Activated CD4-positive, alpha-beta T cell treated with anti-CD3 and anti-CD28 coated beads for 4 hours (primary cell): ENCODE results near the gene GRM5.

Experiments
- DNase-seq, 2 donors: peaks; one replicate each; pipeline ENCODE4 v3.0.0-alpha.2; 2020

The GRM5 gene

DNA sequence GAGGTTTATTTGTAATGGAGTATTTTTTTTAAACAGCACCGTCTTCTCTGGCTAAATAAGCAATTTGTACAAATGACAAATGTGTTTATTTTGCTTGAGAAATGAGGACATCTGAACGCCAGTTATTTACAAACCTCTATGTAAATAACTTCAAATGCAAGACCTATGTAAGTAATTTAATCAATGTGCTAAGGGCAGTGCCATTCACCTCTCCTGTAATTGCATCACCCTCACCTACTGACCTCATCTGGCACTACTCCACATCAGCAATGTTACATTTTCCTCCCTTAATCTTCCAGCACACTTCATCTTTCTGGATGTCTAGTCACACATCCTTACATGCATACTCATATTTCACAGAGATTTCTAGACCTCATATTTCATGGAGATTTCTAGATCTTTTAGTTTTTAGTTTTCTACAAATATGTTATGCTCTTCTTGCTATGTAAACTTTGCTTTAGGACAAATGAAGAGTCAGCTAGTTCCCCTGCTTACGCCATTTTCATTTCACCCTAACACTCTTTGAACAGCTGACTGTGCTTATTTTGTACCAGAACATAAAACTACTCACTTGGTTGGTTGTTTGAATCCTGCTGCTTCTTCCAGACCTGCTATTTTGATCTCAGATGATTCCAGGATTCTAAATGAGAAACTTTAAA lies 238.6 kb downstream of the GRM5 start:
- no peak for DNase-seq

DNA sequence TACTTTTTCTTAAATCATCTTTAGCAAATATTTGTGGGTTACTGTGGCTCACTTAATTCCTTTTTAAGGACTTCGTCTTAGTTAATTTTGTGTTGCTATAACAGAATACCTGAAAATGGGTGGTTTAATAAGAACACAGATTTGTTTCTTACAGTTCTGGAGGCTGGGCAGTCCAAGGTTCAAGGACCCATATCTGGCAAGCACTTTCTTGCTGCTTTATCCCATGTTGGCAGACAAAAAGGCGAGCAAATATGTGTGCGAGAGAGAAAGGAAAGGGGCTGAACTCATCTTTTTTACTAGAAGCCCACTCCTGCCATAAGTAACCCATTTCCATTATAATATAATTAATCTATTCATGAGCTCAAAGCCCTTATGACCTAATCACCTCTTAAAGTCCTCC lies 246.2 kb downstream of the GRM5 start:
- DNase-seq, result no peak

DNA sequence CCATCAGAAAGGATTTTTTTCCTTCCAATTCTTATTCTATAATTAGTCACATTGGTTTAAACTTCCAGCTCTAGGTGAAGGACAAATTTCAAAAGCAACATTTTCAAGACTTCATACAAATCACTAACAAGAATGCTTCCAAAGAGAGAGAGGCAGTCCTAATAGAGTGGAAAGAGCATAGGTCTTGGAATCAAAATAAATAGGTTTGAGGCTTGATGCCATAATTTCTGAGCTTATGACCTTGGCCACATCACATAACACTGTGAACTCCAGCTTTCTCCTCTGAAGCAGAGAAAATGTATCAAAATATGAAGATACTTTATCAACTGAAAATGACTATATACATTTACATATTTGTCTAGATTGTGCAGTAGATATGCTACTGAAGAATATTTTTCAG lies 246.8 kb downstream of the GRM5 start:
- DNase-seq, result no peak

DNA sequence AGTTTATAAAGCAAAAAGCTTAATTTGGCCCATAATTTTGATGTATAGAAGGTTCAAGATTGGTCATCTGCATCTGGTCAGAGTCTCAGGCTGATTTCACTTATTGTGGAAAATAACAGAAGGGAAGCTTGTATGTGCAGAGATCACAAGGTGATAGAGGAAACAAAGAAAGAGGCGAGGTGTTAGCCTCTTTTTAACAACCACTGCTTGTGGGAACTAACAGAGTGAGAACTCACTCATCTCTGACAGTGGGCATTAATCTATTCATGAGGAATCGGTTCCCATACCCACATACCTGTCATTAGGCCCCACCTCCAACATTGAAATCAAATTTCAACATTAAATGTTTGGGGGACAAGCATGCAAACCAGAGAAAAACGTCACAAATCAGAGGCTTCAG lies 250.3 kb downstream of the GRM5 start:
- DNase-seq, result no peak

DNA sequence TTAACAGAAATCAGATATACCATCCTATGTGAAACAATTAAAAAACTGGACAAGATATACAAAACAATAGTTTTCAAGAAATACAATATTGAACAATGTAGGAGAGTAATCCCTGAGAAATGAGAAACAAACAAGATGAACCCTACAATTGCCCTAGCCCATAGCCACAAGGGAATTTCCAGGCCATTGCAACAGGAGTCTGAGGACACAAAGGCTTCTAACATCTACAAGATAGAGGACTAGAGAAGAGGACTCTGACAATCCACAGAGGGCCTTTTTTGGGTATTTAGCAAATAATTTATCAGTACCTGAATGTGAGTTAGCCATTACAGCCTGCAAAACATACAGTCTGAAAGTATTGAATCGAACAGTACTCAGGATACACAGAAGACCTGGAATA lies 251.7 kb downstream of the GRM5 start:
- DNase-seq, result no peak

DNA sequence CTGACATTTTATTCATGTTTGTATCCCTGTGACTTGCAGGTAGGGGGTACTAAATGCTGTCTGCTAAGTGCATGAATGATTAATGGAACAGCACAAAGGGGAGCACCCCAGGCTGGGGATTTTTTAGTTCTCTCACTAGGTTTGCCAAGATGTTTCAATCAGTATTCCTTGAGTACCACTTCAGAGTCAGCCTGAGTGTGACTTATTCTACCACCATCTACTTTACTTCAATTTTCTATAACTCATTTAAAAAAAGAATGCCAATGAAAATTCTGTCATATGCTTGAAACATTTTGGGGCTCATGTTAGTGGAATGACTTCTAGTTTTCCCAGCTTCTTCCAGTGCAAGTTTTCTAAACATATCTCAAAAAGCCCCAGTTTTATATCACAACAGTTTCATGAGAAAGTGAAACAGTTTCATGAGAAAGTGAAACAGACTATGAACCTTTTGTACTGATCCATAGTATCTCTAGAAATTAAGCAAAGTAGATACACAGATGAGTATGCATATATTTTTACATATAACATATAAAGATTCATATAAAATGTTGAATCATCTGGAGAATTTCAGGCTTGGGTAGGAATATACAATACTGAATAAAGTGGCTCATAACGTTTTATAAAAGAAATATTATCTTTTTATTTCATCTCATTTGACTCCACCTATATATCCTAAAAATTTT lies 252.4 kb downstream of the GRM5 start:
- DNase-seq, result no peak

DNA sequence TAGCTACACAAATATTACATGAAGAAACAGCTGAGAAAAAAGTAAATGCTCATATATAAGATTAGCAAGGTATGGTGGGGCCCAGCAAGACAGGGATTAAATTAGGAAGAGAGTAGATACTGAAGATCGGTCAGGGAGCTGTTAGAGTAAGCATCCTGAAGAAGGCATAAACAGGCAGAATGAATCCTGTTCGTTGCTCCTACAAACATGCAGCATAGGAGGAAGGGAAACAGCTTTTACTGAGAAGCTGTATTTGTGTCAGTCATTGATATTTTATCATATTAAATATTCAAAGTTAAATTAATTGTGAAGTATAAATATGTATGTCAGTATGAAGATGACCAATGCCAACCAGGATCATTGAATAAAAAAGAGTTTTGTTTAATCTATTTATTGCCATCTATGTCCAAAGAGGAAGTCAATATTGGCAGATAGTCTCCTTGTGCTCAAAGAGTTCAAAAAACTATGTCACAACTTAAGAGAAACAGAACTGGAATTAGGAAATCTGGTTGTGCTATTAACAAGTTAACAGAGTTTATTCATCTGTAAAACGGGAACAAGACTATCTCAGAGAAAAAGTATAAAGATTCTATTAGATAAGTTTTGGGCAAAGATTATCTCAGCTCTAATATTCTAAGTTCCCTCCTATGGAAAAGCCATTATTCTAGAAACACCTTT lies 255.2 kb downstream of the GRM5 start:
- no peak for DNase-seq

DNA sequence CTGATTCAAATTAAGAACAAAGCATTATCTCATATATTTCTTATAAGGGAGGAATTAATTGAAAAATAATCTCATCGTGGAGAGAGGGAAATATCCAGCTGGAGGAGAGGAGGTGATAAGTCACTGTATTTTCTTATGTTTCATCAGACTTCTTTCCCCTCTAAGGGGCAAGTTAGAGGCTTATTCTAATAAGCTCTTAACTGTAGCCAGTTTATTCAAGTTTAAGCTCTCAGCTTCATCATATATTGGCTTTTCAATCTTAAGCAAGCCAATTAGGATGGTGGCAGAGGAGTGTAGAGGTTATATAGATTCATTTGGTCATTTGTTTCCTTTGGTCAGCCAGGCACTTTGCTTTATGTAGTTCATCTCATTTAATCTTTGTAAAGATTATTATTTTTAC lies 256.7 kb downstream of the GRM5 start:
- DNase-seq, result no peak

DNA sequence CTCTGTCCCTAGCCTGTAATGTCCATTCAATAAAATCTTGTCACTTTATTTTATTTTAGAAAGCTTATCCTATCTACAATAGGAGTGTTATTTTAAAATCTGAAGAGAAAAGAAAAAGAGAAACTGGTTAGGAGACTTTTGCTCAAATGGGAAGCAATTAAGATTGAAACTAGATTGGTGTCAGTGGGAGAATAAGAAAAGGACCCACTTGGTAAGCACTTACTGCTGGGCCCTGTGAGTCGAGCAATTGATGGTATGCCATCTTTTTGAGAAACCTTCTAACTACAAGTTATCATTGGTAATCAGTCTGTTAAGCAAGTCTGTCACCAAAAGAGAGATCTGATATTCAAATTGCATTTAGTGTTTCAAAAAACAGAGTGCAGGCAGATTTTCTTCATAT lies 258.4 kb downstream of the GRM5 start:
- no peak for DNase-seq

DNA sequence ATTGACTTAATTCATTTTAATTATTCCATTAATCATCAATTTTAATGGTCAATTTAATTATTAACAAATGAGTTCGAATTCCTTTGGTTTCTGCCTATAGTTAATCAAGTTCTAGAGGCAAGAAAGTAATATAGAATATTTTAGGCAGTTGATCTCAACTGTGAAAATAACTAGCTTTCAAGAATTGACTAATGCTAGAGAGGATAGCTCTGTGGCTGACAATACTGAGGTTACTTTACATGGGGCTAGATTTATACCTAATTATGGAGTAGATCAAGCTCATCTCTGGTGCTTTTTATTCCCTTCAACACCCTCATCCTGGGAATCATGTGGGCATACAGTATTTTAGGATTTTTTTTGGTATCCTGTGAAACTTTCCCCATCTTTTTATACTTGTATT lies 259.4 kb downstream of the GRM5 start:
- DNase-seq, result no peak

DNA sequence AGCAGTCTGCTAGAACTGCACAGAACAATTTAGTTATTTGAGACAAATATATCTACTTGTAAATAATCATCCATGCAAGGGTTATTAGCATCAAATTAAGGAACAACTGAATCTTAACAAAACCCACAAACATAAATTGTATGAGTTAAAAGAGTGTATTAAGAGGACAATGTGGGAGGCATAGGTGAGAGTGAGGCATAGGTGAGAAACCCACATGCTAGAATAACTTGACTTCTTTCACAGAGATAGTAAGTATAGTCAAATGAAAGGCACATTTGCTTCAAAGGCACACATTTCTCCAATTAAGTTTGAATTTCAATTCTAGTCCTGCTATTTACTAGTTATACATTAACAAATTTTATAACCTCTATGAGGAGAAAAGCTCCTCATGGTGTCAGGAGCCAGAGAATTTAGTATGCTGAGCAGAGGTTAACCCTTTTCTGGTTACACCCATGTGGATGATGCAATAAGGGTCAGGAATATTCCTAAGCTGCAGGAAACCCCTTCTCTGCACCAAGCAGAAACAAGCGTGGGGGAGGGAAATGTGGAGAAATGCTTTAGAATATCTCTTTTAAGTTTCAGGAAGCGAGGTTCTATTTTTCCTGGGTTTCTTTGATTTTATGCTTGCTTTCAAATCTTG lies 264.2 kb downstream of the GRM5 start:
- no peak for DNase-seq

DNA sequence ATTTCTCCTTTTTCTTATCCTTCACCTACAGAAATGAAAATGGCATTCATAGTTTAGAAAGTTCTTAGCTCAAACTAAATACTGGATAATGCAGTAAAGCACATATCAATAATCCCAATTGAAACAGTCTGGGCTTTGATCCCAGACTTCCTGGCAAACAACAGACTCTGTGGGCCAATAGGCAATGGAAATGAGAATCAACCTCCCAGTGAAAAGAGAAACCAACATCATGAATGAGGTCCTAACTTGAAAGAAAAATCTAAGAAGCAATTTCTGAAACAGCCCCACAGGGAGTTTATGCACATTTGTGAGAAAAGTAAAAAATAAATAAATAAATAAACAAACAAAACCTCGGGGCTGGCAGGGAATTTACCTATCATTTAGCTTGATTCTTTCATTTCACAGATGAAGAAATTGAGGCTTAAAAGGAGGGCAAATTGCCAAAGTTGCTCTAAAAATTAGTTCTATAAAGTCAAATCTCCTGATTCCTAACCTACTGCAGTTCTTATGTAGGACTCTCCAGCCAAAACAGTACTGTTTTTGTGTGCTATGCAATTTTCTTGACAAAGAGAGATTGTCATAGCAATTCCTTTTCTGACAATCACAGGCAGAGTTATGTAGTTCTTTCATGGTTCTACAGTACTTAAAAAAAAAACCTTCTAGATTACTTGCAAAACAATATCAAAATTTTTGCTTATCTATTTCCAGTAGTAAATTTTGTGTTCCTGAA lies 265.8 kb downstream of the GRM5 start:
- no peak for DNase-seq

DNA sequence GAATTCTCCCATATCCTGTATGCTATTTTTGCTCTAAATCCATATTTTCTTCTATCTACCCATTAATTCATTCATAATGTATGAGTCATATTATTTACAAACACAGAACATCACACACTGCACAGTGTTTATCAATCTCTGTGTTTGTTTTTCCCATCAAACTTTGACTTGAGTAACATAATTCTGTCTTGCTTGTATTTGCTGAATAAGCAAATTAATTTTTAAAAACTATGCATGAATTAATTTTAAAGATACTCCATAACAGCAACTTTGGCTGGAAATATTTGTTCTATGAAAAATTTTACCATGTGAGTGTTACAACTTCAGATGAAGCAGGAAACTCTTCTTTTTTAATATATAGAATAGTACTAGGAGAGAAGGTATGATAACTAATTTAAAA lies 275.6 kb downstream of the GRM5 start:
- DNase-seq, result no peak

DNA sequence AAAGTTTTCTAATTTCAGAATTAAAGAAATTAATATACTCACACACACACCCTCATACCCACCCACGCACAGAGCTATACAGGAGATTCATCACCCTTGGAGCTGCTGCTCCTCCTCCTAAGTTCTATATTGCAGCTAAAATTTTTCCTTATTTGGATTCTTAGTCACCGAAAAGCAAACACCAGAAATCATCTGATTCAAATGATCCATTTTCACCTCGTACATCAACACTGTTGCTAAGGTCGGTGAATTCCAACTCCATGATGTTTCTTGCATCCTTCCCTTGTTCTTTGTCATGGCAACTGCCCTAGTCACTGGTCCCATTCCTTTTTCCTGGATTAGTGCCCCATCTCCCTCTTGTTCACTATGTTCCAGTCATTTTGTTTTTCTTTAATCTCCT lies 286.2 kb downstream of the GRM5 start:
- DNase-seq, result no peak

DNA sequence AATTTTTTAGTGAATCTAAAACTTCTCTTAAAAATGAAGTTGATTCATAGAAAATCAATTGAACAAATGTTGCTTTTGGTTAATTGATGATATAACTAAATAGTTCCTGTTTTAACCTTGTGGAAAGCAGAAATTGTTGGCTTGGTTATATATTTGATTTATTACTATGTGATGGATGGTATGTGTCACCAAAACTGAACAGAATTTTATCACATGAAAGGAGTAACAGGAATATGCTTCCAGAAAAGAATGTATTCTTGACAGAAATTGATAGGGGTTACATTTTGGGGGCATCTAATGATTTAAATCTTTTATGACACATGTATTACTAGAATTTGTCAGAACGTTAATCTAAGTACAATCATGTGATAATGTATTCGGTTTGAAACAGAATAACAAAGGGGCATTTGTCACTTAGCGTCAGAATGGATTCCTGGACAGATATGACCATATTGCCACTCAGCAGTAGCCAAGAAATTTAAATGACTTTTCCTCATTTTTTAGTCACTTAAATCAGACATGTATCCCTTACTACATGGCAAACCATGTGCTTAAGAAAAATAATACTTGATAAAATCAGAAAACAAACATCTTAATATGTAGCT lies 295.2 kb downstream of the GRM5 start:
- no peak for DNase-seq

DNA sequence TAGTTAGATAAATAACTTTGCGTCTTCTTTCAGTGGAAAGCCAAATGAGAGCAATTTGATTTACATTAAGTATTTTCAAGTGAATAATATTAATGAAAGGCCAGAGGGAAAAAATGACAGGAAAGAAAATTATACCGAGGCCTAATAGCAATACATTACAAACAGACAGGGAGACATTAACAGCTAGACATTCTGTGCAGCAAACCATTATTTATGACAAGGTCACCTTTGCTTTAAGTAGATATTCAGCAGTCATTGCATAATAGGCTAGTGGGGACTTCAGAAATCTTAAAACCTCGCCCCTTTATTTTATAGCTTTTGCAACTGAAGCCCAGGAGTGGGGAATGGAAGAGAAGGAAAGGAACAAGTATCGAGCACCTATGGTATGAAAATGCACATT lies 321.6 kb downstream of the GRM5 start:
- no peak for DNase-seq

DNA sequence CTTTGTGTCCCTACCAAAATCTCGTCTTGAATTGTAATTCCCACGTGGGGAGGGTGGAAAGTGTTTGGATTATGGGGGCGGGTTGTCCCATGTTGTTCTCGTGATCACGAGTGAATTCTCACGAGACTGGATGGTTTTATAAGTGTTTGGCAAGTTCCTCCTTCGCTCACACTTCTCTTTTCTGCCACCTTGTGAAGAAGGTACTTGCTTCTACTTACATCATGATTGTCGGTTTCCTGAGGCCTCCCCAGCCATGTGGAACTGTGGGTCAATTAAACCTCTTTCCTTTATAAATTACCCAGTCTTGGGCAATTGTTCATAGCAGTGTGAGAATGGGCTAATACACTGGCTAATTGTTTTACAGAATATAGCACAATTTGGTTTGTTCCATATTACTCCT lies 326.3 kb downstream of the GRM5 start:
- DNase-seq, result no peak

DNA sequence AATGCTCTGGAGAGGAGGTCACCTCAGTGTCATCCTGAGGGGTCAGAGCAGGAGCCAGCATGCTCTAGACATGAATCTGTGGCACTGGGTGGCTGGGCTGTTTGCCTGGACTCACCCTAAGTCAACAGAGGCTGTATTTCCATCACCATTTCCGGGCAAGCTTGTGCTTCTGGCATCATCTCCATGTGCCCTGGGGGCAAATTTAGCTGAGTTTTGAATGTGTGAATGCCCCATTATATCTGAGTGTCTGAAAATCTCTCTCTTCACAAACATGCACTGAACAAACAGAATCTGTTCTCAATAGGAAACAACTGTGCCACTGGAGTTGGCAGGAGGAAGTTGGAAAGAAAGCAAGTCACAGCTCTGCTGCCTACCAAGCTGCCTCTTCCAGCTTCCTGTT lies 356.2 kb downstream of the GRM5 start:
- no peak for DNase-seq

DNA sequence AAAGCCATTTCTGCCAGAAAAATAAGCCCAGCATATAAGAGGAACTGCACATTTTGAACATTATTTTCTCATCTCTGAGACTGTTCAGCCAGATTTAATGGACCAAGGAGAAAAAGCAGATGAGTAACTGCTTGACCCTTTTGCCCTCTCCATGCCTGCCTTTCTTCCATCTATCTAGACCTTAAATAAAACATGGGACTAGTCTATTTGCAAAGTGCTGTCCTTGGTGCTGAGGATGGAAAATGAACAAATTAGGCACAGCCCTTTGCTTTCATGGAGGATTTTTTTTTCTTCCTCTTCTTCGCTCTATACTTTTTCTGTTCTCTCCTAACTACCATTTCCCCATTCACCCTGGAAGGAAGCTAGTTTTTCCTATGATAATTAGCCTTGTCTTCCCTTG lies 361.3 kb downstream of the GRM5 start:
- no peak for DNase-seq

DNA sequence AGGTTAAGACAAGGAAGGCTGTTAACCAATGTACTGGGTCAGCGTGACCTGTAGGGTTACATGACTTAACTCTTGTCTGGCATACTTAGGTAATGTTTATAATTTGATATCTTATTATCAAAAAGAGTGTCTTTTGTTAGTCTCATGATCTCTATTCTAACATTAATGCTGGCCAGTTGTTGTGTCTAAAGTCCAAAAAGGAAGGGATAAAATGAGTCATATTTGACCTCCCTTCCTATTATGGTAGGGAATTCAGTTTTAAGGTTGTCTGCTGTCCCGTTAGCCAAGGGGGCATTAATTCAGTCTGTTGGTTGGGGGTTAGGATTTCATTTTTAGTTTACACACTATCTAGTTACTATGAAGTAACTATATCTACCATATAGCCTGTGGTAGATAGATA lies 364.0 kb downstream of the GRM5 start:
- no peak for DNase-seq

DNA sequence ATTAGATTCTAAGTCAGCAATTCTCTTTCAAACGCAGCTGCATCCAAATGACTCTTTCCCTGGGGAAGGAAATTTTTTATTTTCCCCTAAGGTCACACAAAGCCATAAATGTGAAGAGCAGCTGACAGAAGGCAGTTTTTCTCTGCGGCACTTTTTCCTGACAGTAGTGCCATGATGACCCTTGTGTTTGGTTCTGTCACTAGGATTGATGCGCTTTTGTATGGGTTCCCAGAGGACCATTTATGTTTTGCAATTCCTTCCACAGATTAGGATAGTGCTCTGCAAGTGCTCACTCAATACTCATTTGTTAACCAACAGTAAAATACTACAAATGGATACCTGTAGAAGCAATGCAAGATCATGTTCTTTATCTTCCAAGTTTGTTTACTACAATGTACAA lies 368.6 kb downstream of the GRM5 start:
- no peak for DNase-seq

DNA sequence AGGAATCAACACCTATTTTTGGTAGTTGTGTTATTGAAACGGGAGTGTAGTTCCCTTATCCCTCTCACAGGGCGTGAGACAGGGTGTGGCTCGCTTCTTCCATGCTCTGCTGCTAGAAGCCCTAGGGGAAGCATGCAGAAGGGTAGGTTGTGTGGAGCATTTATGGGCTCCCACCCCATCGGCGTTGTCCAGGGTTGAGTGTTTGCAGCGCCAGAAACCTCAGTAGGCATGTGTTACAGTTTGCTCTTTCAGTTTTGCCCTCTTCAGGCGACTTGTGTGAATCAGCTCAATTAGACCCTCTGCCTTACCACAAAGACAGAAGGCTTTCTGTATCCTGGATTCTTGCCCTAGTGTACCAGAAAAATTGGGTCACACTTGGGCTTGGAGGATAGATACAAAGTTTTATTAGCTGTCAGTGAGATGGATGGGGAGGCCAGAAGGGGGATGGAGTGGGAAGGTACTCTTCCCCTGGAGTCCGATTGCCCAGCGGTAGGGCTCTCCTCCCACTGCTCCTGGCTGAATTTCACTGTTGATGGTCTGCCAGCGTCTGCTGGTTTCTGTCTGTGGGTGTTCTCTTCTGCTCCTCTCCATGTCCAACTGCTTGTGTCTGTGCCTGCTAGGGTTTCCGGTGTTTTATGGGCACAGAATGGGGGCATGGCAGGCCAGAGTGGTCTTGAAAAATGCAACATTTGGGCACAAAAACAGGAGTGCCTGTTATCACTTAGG lies 369.9 kb downstream of the GRM5 start:
- DNase-seq, result no peak
